Lower leg skin (tissue), 4 donors: ENCODE measurements around the gene DTNB. TPM values are rescaled to one million over a fixed set of nuclear protein-coding genes. Genes with fewer than 3 reads are reported as not detected.

Experiments
- DNase-seq, 2 donors: peaks; one replicate each; pipeline ENCODE4 v3.0.0-alpha.2; 2019; ENCODE audit warnings: low spot score in 2 of 2
- H3K4me3 ChIP-seq: fragments of 200-600 bp; sonication (generic); 2 replicates; pipeline ENCODE4 v1.5.1; 2017; ENCODE audit warnings: mild to moderate bottlenecking, low read depth; ENCODE audit not compliant: poor library complexity, severe bottlenecking
- CTCF ChIP-seq, 3 donors: fragments of 450-650 bp; IDR thresholded peaks; one replicate each; pipeline ENCODE4 v1.5.1; 2016; ENCODE audit warnings: antibody characterized with exemption in 3 of 3, mild to moderate bottlenecking in 3 of 3, moderate library complexity in 2 of 3
- POLR2A ChIP-seq, 2 donors: fragments of 450-650 bp; IDR thresholded peaks; one replicate each; pipeline ENCODE4 v1.6.1; 2016 to 2017; ENCODE audit warnings: antibody characterized with exemption in 2 of 2, mild to moderate bottlenecking in 1 of 2, moderate library complexity in 1 of 2
- WGBS, 2 donors: methylation state at CpG; one replicate each; pipeline ENCODE4 v1.1.5; 2018; 5-methylcytosine and 5-hydroxymethylcytosine counted together
- intact Hi-C: fragments of 100-400 bp; cut with DNase I; formaldehyde crosslinking; loops from one replicate; pipeline ENCODE4 v1.15.0; 2023; ENCODE audit warnings: low total_unique reads
- total RNA-seq, 4 donors: library from RNA; depleted of rRNA; stranded (reverse); fragments of >200 nt; gene quantifications; one replicate each; pipeline ENCODE4 v1.1.0, GENCODE V29; 2016

Gene DTNB
- total RNA-seq, 4 donors from 2014 or later = 8.8 to 15.2 (median 12.7) TPM

- intact Hi-C loops = no loop called here
- 86 to 94% methylated on average over 4 of the region's 4 CpGs for WGBS, 2 donors
- TF ChIP-seq CTCF (IDR thresholded peaks at IDR 0.05) (no peak), POLR2A (IDR thresholded peaks at IDR 0.05) (no peak)
- H3K4me3 ChIP-seq = no peak overlapping the region
- no peak for DNase-seq
Measured at GRCh38 chr2:25682082-25682481, 8.7 kb upstream of the DTNB start.

GRCh38 chr2:25677877-25678276 is 4.5 kb upstream of the DTNB start:
- no peak for DNase-seq
- H3K4me3 ChIP-seq = no peak overlapping the region
- intact Hi-C loops = no loop called here
- 85 to 89% methylated on average over 4 of the region's 4 CpGs for WGBS, 2 donors
- TF ChIP-seq CTCF (IDR thresholded peaks at IDR 0.05) (no peak), POLR2A (IDR thresholded peaks at IDR 0.05) (no peak)

GRCh38 chr2:25674077-25674362 is 643 bp upstream of the DTNB start:
- TF ChIP-seq POLR2A (IDR thresholded peaks at IDR 0.05) (no peak), CTCF (IDR thresholded peaks at IDR 0.05) (no peak)
- H3K4me3 ChIP-seq = no peak overlapping the region
- DNase-seq = no peak
- intact Hi-C loops = no loop called here
- WGBS, 2 donors = 7 to 8% methylated on average over 10 of the region's 10 CpGs

GRCh38 chr2:25672494-25673299 is 680 bp downstream of the DTNB start:
- peak overlapping the region; percentile 75 for H3K4me3 ChIP-seq
- 3 to 4% methylated on average over 22 to 56 of the region's 60 CpGs for WGBS, 2 donors
- intact Hi-C loops = no loop called here
- TF ChIP-seq CTCF (IDR thresholded peaks at IDR 0.05) = no peak
- no peak for TF ChIP-seq POLR2A (IDR thresholded peaks at IDR 0.05)
- peak in 1 of 2 donors; percentile 90 for DNase-seq

GRCh38 chr2:25671622-25672021 is 1.8 kb downstream of the DTNB start:
- H3K4me3 ChIP-seq = no peak overlapping the region
- 60 to 62% methylated on average over 2 of the region's 2 CpGs for WGBS, 2 donors
- no peak for TF ChIP-seq POLR2A (IDR thresholded peaks at IDR 0.05)
- no peak for TF ChIP-seq CTCF (IDR thresholded peaks at IDR 0.05)
- DNase-seq = no peak
- intact Hi-C loops = no loop called here

- intact Hi-C loops = no loop called here
- H3K4me3 ChIP-seq = no peak overlapping the region
- no peak for DNase-seq
- 89 to 95% methylated on average over 7 of the region's 7 CpGs for WGBS, 2 donors
- TF ChIP-seq CTCF (IDR thresholded peaks at IDR 0.05) (no peak), POLR2A (IDR thresholded peaks at IDR 0.05) (no peak)
Measured at GRCh38 chr2:25669520-25669919, 3.9 kb downstream of the DTNB start.
